ENCODE data around the gene CAPN1.

- TF ChIP-seq POLR2AphosphoS5 (IDR thresholded peaks at IDR 0.05) (no peak), POLR2A (IDR thresholded peaks at IDR 0.05) (no peak), CTCF (IDR thresholded peaks at IDR 0.05) (no peak), EP300 (IDR thresholded peaks at IDR 0.05) (no peak)
Observed at GRCh38 chr11:65210361-65210731, 28.6 kb downstream of the CAPN1 start.
